Measurements from ENCODE around the gene C4BPB. TPM values are rescaled to one million over a fixed set of nuclear protein-coding genes. Genes with fewer than 3 reads are reported as not detected.

Gene C4BPB
- total RNA-seq, 1 experiment from 2014 or later, result not detected

GRCh38 chr1:207076181-207076955 lies 12.3 kb upstream of the C4BPB start:
- Histone ChIP-seq H4K91ac (ENCODE audit: insufficient read length, low read depth, low read length) (no peak overlapping the region), H3K23me2 (ENCODE audit: insufficient read length, low read depth, low read length, poor library complexity, severe bottlenecking) (no peaks in the 10 kb centered on the region), H3K4me2 (ENCODE audit: insufficient read depth, insufficient read length, low read length) (no peak overlapping the region), H3K9ac (ENCODE audit: extremely low read depth, insufficient read length, low read length) (no peak overlapping the region), H3K4me1 (ENCODE audit: insufficient read depth, low read length) (no peaks in the 10 kb centered on the region), H4K20me1 (ENCODE audit: control insufficient read depth, insufficient read depth, insufficient read length) (no peaks in the 10 kb centered on the region), H3K27me3 (ENCODE audit: insufficient read depth, low read length) (no peaks in the 10 kb centered on the region), H4K8ac (replicated peaks; ENCODE audit: insufficient read length, low read depth, low read length) (no peak overlapping the region), H3K56ac (ENCODE audit: insufficient read length, low read depth, low read length) (no peak overlapping the region), H2BK20ac (ENCODE audit: low read depth, low read length, poor library complexity, severe bottlenecking) (no peak overlapping the region), H2BK15ac (ENCODE audit: low read depth, low read length) (no peak overlapping the region), H2BK5ac (ENCODE audit: insufficient read length, low read length) (no peak overlapping the region), H3K79me1 (ENCODE audit: insufficient read depth, low read depth, low read length, poor library complexity, severe bottlenecking) (no peaks in the 10 kb centered on the region), H2AK5ac (ENCODE audit: insufficient read length, low read length) (no peak overlapping the region), H3K23ac (ENCODE audit: insufficient read length, low read depth, low read length) (no peak overlapping the region), H3T11ph (ENCODE audit: low read length) (no peak overlapping the region), H3K9me3 (ENCODE audit: control insufficient read depth, low read depth, low read length) (no peaks in the 10 kb centered on the region), H3K79me2 (ENCODE audit: insufficient read depth, low read length) (no peaks in the 10 kb centered on the region), H3K14ac (ENCODE audit: insufficient read depth, low read length) (no peak overlapping the region), H2AFZ (ENCODE audit: low read length) (no peak overlapping the region), H2BK120ac (ENCODE audit: low read depth, low read length, poor library complexity, severe bottlenecking) (no peak overlapping the region), H2BK12ac (ENCODE audit: insufficient read length, low read depth, low read length) (no peak overlapping the region), H4K5ac (ENCODE audit: insufficient read length, low read depth, low read length) (no peak overlapping the region), H3K18ac (ENCODE audit: insufficient read length, low read depth, low read length) (no peak overlapping the region), H3K27ac (ENCODE audit: insufficient read length, low read depth, low read length) (no peak overlapping the region), H3K4ac (ENCODE audit: low read depth, low read length) (no peak overlapping the region)
- no peak for DNase-seq
- Mint-ChIP-seq H3K36me3 (ENCODE audit: insufficient read depth in 1 of 3, low read depth in 3 of 3) (peaks cover 0 to 7% (median 6%) of the 10 kb centered on the region in 3 experiments; a peak in 5 of 7 replicates), H3K9me3 (no peaks in the 10 kb centered on the region), H3K4me3 (no peak overlapping the region), H3K4me1 (peaks cover 0 to 8% of the 10 kb centered on the region in 2 experiments; a peak in 1 of 4 replicates), H3K27ac (no peak overlapping the region), H3K27me3 (ENCODE audit: low read depth) (no peaks in the 10 kb centered on the region)
- WGBS (ENCODE audit: extremely low coverage, insufficient read length, low lambda C conversion rate), result no CpG with 5 or more reads among the region's 5 CpGs
- no peak for TF ChIP-seq CTCF (conservative IDR thresholded peaks at IDR 0.05)
